Activated CD8-positive, alpha-beta memory T cell treated with anti-CD3 and anti-CD28 coated beads, Interleukin-2, amount 50 U/mL, for 24 hours (primary cell): ENCODE data around the gene ZBTB43.
"Not testable (repeated sequence)": the region's sequence is repeated elsewhere in the genome, so short reads cannot be mapped to it uniquely, and the experiment has no call there.

Experiments
- DNase-seq: peaks from one replicate; pipeline ENCODE4 v3.0.0-alpha.2; 2020; ENCODE audit errors: extremely low read depth

The ZBTB43 gene

GRCh38 chr9:126791406-126792230 is 13.2 kb upstream of the ZBTB43 start:
- no peak for DNase-seq

DNA sequence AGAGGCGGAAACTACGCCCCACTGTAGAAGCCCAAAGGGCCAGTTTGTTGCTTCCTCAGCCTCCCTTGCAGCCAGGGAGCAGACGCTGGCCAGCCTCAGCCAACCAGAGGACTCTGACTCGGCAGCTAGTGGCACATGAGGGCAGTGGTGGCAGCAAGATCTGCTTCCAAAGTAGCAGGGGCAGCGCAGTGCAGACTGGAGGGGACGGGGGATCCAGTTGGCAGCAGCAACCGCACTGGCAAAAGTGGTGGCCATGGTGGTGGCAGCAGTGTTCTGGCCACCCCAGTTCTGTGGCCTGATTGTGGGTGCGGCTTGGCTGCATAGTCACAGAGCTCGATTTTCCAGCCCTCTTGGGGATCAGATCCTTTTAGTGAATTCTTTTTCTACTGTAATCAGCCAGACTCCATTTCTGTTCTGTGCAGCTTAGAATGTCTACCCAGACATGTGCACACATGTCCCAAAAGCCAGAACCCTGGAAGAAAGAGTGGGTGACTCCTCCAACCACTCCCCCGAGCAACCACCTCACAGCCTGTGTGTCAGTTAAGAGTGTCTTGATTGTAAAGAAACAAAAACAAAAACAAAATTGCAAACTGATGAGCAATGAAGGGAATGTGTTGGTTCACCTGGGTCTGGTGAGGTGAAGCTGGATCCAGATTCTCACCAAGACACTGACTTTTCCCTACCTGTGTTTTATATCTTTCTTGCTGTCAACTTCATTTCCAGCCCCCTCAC is 11.0 kb upstream of the ZBTB43 start:
- no peak for DNase-seq

- DNase-seq, result no peak
Measured at GRCh38 chr9:126794441-126794840, 10.4 kb upstream of the ZBTB43 start.

DNA sequence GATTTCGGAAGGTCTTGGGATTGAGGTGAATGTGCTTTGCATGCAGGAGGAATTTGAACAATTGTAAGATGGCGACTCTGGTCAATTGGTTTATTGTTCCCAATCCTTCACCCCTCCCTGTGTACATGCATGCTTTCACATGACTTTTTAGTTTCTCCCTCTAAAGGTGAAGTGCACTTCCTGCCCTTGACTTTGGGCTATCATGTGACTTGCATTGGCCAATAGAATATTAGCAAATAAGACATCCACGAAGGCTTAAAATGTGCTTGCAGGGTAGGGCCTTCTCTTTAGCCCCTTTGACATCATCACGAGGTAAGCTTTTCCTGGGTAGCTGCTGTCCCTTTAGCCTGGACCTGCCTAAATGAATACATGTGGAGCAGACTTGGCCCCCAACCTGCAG is 8.1 kb upstream of the ZBTB43 start:
- DNase-seq, result no peak

- no peak for DNase-seq
Measured at GRCh38 chr9:126797903-126798302, 6.9 kb upstream of the ZBTB43 start.

GRCh38 chr9:126799034-126799433 is 5.8 kb upstream of the ZBTB43 start:
- DNase-seq, result no peak

- DNase-seq, result no peak
Measured at GRCh38 chr9:126802318-126803059, 2.4 kb upstream of the ZBTB43 start.

GRCh38 chr9:126804198-126804695 is 593 bp upstream of the ZBTB43 start:
- no peak for DNase-seq

DNA sequence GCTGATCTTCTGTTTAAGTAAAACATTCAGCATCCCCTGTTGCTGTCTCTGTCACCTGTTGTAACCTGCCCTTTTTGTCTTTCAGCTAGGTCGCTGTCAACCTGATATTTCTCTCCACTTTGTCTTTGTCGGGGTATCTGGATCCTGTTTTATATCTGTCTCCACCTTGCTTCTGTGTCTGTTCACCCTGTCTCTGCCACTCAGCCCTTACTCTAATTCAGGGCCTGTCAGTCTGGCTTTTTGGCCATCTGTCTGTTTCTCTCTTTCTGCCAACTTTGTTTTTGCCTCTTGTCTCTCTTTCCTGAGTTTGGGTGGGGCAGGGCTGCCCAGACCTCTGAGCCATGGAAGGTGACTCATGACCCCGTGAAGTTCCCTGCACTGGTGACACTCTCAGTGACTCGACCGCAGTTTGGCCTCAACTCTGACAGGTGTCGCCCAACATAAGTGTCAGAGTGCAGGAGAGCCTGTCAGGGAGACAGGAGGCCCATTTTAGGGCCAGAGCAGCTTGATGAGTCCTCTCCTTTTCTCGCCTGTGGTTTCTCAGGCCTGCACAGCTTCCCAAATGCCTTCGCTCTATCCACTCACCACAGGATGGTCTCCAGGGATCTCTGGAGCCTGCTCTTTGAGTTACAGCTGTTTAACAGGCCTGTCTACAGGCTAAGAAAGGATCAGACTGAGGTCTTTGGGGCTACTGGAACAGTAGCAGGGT is 868 bp downstream of the ZBTB43 start:
- DNase-seq, result peak; percentile 71

DNA sequence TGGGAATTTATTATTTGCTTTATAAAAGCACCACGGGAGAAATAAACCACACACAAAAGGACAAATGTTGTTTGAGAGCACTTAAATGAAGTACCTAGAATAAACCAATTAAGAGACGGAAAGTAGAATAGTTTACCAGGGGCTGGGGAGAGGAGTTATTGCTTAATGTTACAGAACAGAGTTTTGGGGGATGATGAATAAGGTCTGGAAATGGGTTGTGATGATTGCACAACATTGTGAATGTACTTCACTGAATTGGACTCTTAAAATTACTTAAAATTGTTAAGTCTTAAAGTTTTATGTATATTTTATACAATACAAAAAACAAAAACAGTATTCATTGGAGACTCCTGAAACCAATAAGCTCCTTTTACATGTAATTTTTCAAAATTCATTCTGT is 1.5 kb downstream of the ZBTB43 start:
- DNase-seq, result no peak

GRCh38 chr9:126809068-126809467 is 4.2 kb downstream of the ZBTB43 start:
- no peak for DNase-seq

- not testable (repeated sequence) for DNase-seq
Measured at GRCh38 chr9:126810221-126810620, 5.4 kb downstream of the ZBTB43 start.

GRCh38 chr9:126813072-126813471 is 8.2 kb downstream of the ZBTB43 start:
- DNase-seq, result no peak

GRCh38 chr9:126814091-126814490 is 9.3 kb downstream of the ZBTB43 start:
- no peak for DNase-seq

DNA sequence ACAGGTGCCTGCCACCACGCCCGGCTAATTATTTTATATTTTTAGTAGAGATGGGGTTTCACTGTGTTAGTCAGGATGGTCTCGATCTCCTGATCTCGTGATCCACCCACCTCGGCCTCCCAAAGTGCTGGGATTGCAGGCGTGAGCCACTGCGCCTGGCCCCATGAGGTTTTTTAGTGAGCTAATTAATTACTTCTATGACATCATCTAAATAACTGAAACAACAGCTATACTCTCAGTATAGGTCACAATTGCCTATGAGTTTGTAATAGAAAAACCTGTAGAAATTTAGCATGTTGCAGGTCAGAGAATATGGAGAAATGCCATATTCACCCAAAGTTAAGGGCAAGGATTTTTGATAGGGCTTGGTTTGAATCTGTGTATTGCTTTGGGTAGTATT is 12.8 kb downstream of the ZBTB43 start:
- not testable (repeated sequence) for DNase-seq

GRCh38 chr9:126818482-126818881 is 13.6 kb downstream of the ZBTB43 start:
- DNase-seq, result no peak

DNA sequence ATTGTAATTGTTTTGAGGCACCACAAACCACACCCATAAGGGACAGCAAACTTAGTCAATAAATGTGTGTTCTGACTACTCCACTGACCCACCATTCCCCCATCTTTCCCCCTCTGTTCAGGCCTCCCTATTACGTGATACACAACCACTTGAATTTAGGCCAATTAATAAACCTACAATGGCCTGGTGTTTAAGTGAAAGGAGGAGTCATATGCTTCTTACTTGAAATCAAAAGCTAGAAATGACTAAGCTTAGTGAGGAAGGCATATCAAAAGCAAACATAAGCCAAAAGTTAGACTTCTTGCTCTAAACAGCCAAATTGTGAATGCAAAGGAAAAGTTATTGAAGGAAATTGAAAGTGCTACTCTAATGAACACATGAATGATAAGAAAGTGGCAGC is 14.6 kb downstream of the ZBTB43 start:
- DNase-seq, result no peak

DNA sequence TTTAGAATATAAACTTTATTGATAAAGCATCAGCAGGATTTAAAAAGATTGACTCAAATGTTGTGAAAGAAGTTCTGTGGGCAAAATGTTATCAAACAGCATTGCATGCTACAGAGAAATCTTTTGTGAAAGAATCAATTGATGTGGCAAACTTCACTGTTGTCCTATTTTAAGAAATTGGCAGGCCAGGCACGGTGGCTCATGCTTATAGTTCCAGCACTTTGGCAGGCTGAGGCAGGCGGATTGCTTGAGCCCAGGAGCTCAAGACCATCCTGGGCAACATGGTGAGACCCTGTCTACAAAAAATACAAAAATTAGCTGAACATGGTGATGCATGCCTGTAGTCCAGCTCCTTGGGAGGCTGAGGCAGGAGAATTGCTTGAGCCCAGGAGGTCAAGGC is 17.4 kb downstream of the ZBTB43 start:
- no peak for DNase-seq

DNA sequence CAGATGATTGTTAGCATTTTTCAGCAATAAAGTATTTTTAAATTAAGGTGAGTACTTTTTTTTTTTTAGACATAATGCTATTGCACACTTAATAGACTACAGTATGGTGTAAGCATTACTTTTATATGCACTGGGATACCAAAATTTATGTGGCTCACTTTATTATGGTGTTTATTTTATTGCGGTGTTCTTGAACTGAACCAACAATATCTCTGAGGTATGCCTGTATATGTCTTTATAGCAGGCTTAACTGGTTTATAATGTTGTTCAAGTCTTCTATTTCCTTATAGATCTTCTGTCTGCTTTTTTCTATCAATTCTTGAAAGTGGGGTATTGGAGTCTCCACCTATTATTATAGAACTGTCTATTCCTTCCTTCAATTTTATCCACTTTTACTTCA is 18.0 kb downstream of the ZBTB43 start:
- no peak for DNase-seq

GRCh38 chr9:126824052-126824451 is 19.2 kb downstream of the ZBTB43 start:
- DNase-seq, result not testable (repeated sequence)

DNA sequence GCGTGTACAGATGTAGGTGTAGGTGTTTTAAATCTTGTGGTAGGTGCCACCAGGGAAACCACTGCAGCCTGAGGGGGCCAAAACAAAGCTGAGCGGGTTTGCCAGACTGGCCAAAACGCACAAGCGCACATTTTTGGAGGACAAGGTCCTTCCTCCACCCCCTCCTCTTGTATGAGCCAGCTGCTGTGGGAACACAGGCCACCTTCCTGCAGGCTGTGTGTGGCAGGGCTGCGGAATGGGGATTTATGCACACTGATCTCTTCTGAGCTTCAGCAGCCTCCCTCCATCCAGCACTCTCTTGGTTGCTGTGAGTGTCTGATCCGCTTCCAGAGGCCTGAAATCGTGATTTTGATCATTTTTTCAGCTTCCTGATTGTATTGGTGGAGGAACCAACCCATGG is 22.4 kb downstream of the ZBTB43 start:
- no peak for DNase-seq

- no peak for DNase-seq
Measured at GRCh38 chr9:126829035-126829434, 24.2 kb downstream of the ZBTB43 start.
